ENCODE measurements around the gene NEUROD1.
"Not testable (repeated sequence)": the region's sequence is repeated elsewhere in the genome, so short reads cannot be mapped to it uniquely, and the experiment has no call there.

The NEUROD1 gene

GRCh38 chr2:181680055-181680936 is at the start of gene NEUROD1:
TSS of gene NEUROD1 (minus strand) at chr2:181680517. CDS start at chr2:181678860, 1,657 bp downstream.
- no peak for DNase-seq (ENCODE audit: low read depth)

GRCh38 chr2:181725476-181725875 is 45.2 kb upstream of the NEUROD1 start:
- DNase-seq (ENCODE audit: low read depth): no peak

- DNase-seq (ENCODE audit: low read depth): no peak
Measured at GRCh38 chr2:181724662-181725061, 44.3 kb upstream of the NEUROD1 start.

GRCh38 chr2:181723731-181724130 is 43.4 kb upstream of the NEUROD1 start:
- DNase-seq (ENCODE audit: low read depth): no peak

GRCh38 chr2:181715033-181715630 is 34.8 kb upstream of the NEUROD1 start:
- DNase-seq (ENCODE audit: low read depth): peak; percentile 38

GRCh38 chr2:181711051-181711450 is 30.7 kb upstream of the NEUROD1 start:
- DNase-seq (ENCODE audit: low read depth): not testable (repeated sequence)

- not testable (repeated sequence) for DNase-seq (ENCODE audit: low read depth)
Measured at GRCh38 chr2:181702519-181702918, 22.2 kb upstream of the NEUROD1 start.

- DNase-seq (ENCODE audit: low read depth): no peak
Measured at GRCh38 chr2:181698223-181698622, 17.9 kb upstream of the NEUROD1 start.

- no peak for DNase-seq (ENCODE audit: low read depth)
Measured at GRCh38 chr2:181697571-181697970, 17.3 kb upstream of the NEUROD1 start.

- no peak for DNase-seq (ENCODE audit: low read depth)
Measured at GRCh38 chr2:181697126-181697525, 16.8 kb upstream of the NEUROD1 start.

GRCh38 chr2:181694271-181694670 is 14.0 kb upstream of the NEUROD1 start:
- DNase-seq (ENCODE audit: low read depth): no peak

- DNase-seq (ENCODE audit: low read depth): no peak
Measured at GRCh38 chr2:181690860-181691259, 10.5 kb upstream of the NEUROD1 start.

- DNase-seq (ENCODE audit: low read depth): no peak
Measured at GRCh38 chr2:181686576-181687185, 6.4 kb upstream of the NEUROD1 start.

GRCh38 chr2:181685150-181685688 is 4.9 kb upstream of the NEUROD1 start:
- DNase-seq (ENCODE audit: low read depth): no peak

- DNase-seq (ENCODE audit: low read depth): no peak
Measured at GRCh38 chr2:181684454-181685149, 4.3 kb upstream of the NEUROD1 start.

- no peak for DNase-seq (ENCODE audit: low read depth)
Measured at GRCh38 chr2:181683518-181684453, 3.5 kb upstream of the NEUROD1 start.

- DNase-seq (ENCODE audit: low read depth): no peak
Measured at GRCh38 chr2:181682795-181683517, 2.6 kb upstream of the NEUROD1 start.

- no peak for DNase-seq (ENCODE audit: low read depth)
Measured at GRCh38 chr2:181682026-181682789, 1.9 kb upstream of the NEUROD1 start.

Data from GM04503 (cell line).